H1 (cell line): ENCODE results near the gene TMEM204. TPM values are rescaled to one million over a fixed set of nuclear protein-coding genes. Genes with fewer than 3 reads are reported as not detected.

Experiments
- SP1 ChIP-seq: IDR thresholded peaks from 2 replicates; pipeline ENCODE4 v1.6.1; 2011; ENCODE audit warnings: low read depth, low read length
- polyA plus RNA-seq, 7 experiments: library from polyadenylated mRNA; depleted of rRNA in 3 of 7; stranded (reverse) in 5 of 7; unstranded in 2 of 7; fragments of >200 nt in 5 of 7; fragments of 200-250 nt in 2 of 7; gene quantifications; 1 replicate in 5 of 7; 2 replicates in 1 of 7; 4 replicates in 1 of 7; pipeline versions ENCODE4 v1.2.1 to v1.2.3, GENCODE V29; 2011 to 2013; ENCODE audit warnings: missing spikeins in 2 of 7, mixed read lengths in 2 of 7
- total RNA-seq: library from RNA; stranded (reverse); fragmentation: NEBNext Ultra II Directional; extraction: Animal tissue kit (Norgen Biotek cat#: 25700); gene quantifications from 2 replicates; pipeline ENCODE4 v1.2.1, GENCODE V29; 2021

Gene TMEM204
- total and polyA plus RNA-seq, 2 of the 8 experiments (the other 6 are each of a cell fraction or from before 2014, with no cell fraction given): not detected

GRCh38 chr16:1530883-1531637 lies 2.4 kb upstream of the TMEM204 start (continued):
- no peak for TF ChIP-seq SP1
